ENCODE measurements around the gene PTPA. TPM values are rescaled to one million over a fixed set of nuclear protein-coding genes. Genes with fewer than 3 reads are reported as not detected.

PTPA gene
- total RNA-seq, 2 experiments from 2014 or later: 83.0 to 94.5 TPM

DNA sequence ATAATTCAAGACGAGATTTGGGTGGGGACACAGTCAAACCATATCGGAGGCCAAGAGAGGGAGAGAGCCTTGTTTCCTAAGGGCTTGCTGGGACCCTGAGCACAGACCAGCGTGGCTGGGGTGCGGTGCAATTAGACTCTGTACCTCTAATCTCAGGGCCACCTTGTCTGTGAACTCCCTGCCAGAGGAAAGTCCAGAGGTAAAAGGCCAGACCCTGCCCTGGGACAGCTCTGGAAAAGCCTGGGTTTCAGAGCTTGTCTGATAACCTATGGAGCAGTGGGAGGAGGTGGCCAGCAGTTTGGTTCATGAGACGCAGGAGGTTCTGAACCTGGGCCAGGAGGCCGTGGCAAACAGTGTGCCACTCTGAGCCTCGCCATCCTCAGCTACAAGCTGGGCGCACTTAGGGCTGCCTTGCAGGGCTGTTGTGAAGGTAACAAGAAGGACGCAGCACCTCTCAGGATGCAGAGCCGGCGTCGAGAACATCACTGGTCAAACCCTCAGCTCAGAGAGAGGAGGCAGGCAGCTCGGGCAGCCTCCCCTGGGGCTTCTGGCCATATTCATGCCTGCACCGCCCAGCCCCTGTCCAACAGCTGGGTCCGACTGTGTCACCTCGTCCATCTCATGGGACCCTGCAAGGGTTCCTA is 35.1 kb upstream of the PTPA start:
- Mint-ChIP-seq H3K27me3 (ENCODE audit: low read depth) (no peaks in the 10 kb centered on the region), H3K4me3 (no peak overlapping the region), H3K9me3 (no peaks in the 10 kb centered on the region), H3K27ac (no peak overlapping the region), H3K4me1 (ENCODE audit: low read depth) (peaks cover 15% of the 10 kb centered on the region), H3K36me3 (ENCODE audit: low read depth) (no peaks in the 10 kb centered on the region)
- no peak for DNase-seq
- intact Hi-C loops (cut with micrococcal nuclease): no loop called here
- CTCF ChIA-PET: no interaction called here

DNA sequence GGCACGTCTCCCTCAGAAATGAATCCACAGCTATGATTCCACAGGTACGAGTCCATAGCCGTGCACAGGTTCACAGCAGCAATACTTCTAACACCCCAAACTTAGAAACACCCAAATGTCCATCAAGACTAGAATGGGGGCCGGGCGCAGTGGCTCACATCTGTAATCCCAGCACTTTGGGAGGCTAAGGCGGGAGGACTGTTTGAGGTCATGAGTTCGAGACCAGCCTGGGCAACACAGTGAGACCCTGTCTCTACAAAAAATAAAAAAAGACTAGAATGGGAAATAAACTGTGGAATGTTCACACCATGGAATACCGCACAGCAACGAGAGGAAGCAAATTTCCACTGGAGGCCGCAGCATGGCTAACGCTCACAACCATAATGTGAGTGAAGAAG is 34.6 kb upstream of the PTPA start:
- Mint-ChIP-seq H3K36me3 (ENCODE audit: low read depth) (no peaks in the 10 kb centered on the region), H3K4me1 (ENCODE audit: low read depth) (peaks cover 14% of the 10 kb centered on the region), H3K9me3 (no peaks in the 10 kb centered on the region), H3K4me3 (no peak overlapping the region), H3K27me3 (ENCODE audit: low read depth) (no peaks in the 10 kb centered on the region), H3K27ac (no peak overlapping the region)
- CTCF ChIA-PET: no interaction called here
- no peak for DNase-seq
- intact Hi-C loops (cut with micrococcal nuclease): no loop called here

DNA sequence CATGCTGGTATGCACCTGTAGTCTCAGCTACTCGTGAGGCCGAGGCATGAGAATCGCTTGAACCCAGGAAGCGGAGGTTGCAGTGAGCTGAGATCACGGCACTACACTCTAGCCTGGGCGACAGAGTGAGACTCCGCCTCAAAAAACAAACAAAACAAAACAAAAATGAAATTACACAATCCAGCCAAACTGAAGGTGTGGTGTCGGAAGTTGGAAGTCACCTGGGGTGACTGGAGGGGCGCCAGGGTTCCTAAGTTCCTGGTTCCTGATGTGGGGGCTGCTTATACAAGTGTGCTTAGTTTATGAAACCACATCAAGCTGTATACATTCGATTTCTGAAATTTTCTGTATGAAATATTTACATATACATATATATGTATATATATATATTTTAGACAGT is 34.0 kb upstream of the PTPA start:
- H3K4me1 Mint-ChIP-seq (ENCODE audit: low read depth): peaks cover 16% of the 10 kb centered on the region
- CTCF ChIA-PET: no interaction called here

DNA sequence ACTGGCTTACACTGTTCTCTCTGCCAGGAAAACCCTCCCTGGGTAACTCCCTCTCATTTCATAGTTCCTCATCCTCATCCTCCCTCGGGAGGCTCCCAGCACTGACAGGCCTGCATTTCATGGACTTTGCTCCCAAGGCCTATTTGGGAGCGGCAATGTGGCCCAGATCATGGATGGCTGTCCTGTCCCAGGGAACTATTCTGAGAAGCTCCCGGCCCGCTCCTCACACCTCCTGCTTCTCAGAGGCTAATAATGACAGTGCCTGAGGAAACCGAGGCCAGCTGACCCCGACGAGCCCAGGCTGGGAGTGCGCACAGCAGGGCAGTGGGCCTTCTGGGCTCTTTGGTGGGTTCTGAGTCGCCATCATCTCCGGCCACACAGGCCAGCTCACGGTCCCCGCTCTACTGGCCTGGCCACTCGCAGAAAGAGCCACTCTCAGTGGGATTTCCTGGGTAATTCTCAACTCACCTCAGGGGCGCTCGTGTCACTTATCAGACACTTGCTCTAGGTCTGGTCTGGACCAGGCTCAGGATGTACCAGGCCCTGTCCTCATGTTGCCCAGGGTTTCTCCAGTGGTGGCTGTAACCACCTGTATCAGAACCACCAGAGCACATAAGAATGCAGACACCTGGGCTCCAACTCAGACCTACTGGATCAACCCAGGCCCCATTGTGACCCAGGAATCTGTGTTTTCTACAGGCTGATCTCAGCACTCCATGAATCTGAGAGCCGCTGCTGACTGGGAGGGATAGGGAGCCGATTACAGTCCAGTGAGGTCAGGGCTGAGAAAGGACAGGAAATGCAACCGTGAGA is 32.3 kb upstream of the PTPA start:
- H3K9me3 Mint-ChIP-seq: no peaks in the 10 kb centered on the region
- no peaks in the 10 kb centered on the region for H3K27me3 Mint-ChIP-seq (ENCODE audit: low read depth)
- H3K4me1 Mint-ChIP-seq (ENCODE audit: low read depth): peaks cover 27% of the 10 kb centered on the region
- no peak overlapping the region for H3K27ac Mint-ChIP-seq
- H3K36me3 Mint-ChIP-seq (ENCODE audit: low read depth): no peaks in the 10 kb centered on the region
- peak overlapping the region; percentile 51 for H3K4me3 Mint-ChIP-seq
- intact Hi-C loops (cut with micrococcal nuclease): no loop called here
- CTCF ChIA-PET: interaction anchor here (1.1 kb wide), 1 partner anchor 10 kb away, joined by 4 read pairs; no protein-coding TSS in a partner anchor
- DNase-seq: no peak

More for the DNA sequence above, 34.0 kb upstream of the PTPA start:
- no peak overlapping the region for H3K4me3 Mint-ChIP-seq
- no peaks in the 10 kb centered on the region for H3K36me3 Mint-ChIP-seq (ENCODE audit: low read depth)
- H3K9me3 Mint-ChIP-seq: no peaks in the 10 kb centered on the region
- no peak overlapping the region for H3K27ac Mint-ChIP-seq
- H3K27me3 Mint-ChIP-seq (ENCODE audit: low read depth): no peaks in the 10 kb centered on the region
- no peak for DNase-seq
- intact Hi-C loops (cut with micrococcal nuclease): no loop called here

DNA sequence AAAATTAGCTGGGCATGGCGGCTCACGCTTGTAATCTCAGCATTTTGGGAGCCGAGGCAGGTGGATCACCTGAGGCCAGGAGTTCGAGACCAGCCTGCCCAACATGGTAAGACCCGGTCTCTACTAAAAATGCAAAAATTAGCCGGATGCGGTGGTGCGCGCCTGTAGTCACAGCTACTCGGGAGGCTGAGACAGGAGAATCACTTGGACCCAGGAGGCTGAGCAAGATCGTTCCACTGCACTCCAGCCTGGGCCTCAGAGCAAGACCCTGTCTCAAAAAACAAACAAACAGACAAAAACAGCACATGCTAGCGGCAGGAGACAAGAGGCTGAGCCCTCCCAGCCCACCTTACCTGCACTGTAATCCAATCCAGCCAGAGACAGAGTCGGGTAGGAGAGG is 31.4 kb upstream of the PTPA start:
- CTCF ChIA-PET: interaction anchor here (1.1 kb wide), 1 partner anchor 11 kb away, joined by 4 read pairs; no protein-coding TSS in a partner anchor

DNA sequence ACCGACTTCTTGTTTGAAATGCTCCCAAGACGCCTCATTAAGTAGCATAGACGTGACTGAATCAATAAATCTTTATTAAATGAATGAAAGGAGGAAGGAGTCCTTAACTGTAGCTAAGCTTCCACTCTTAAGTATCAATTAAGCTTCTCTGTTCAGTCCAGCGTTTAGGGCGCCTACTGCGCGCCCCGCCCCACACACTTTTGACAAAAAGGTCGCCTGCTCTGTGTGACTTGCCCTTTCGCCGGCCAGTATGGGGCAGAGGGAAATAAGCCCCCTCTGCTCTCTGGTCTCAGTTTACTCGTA is 31.0 kb upstream of the PTPA start:
- Mint-ChIP-seq H3K36me3 (ENCODE audit: low read depth) (no peaks in the 10 kb centered on the region), H3K4me3 (peak overlapping the region; percentile 83), H3K4me1 (ENCODE audit: low read depth) (peaks cover 27% of the 10 kb centered on the region), H3K27me3 (ENCODE audit: low read depth) (no peaks in the 10 kb centered on the region), H3K9me3 (no peaks in the 10 kb centered on the region), H3K27ac (no peak overlapping the region)
- CTCF ChIA-PET: no interaction called here
- no peak for DNase-seq
- intact Hi-C loops (cut with micrococcal nuclease): loop anchor here (2.0 kb wide), 3 partner anchors 51 to 527 kb away; partner anchors contain the start of genes DOLK, NUP188, SH3GLB2 and SPTAN1

More for the DNA sequence above, 31.4 kb upstream of the PTPA start:
- peak overlapping the region; percentile 83 for H3K4me3 Mint-ChIP-seq
- H3K9me3 Mint-ChIP-seq: no peaks in the 10 kb centered on the region
- no peaks in the 10 kb centered on the region for H3K27me3 Mint-ChIP-seq (ENCODE audit: low read depth)
- no peak overlapping the region for H3K27ac Mint-ChIP-seq
- no peak for DNase-seq
- intact Hi-C loops (cut with micrococcal nuclease): loop anchor here (2.0 kb wide), 3 partner anchors 51 to 527 kb away; partner anchors contain the start of genes DOLK, NUP188, SH3GLB2 and SPTAN1
- peaks cover 27% of the 10 kb centered on the region for H3K4me1 Mint-ChIP-seq (ENCODE audit: low read depth)
- H3K36me3 Mint-ChIP-seq (ENCODE audit: low read depth): no peaks in the 10 kb centered on the region

DNA sequence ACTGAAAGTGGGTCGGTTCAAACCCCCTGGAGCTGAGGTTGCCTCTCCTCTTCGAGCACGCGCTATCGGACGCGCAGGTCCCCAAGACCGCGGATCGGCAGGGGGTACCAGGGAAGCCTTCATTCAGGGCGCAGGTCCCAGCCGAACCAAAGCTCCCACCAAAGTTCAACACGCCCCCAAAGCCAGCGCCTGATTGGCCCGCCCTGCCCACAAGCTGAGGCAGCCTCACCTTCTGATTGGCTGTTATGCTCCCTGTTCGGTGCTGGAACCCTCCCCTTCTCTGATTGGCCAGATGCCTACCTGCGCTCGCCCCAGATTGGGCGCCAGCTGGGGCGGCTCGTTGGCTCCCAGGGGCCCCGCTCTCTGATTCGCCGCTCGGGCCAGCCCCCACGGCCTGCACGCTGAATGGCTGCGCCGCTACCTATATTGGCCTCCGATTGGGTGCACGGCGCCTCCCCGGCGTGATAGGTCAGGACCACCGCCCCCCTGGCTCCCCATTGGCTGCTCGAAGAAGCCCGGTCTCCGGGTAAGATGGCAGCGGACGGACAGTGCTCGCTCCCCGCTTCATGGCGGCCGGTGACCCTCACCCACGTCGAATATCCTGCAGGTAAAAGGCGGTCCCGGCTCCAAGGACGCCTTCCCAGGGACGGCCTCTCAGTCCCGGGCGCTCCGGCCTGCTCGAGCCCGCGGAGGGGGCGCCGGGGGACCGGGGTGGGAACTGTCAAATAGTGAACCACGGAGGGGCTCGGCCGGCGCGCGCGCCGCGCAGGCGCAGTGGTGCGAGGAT is 30.4 kb upstream of the PTPA start, which contains the start of gene DOLPP1:
TSS of gene DOLPP1 (plus strand) at position 511 of the 787 bp plus-strand sequence. CDS start at position 532, 21 bp downstream.
- H3K9me3 Mint-ChIP-seq: no peaks in the 10 kb centered on the region
- intact Hi-C loops (cut with micrococcal nuclease): loop anchor here (1.0 to 2.0 kb wide), 6 partner anchors 11 to 528 kb away; partner anchors contain the start of genes CRAT, DOLK, MIGA2 and NUP188
- peak within 1 kb of the TSS; percentile 83 for H3K4me3 Mint-ChIP-seq
- H3K4me1 Mint-ChIP-seq (ENCODE audit: low read depth): peaks cover 27% of the 10 kb centered on the region
- H3K27ac Mint-ChIP-seq: peak within 1 kb of the TSS; percentile 46
- CTCF ChIA-PET: interaction anchor here (0.6 to 0.8 kb wide), 4 partner anchors 30 to 153 kb away, joined by 3 to 4 read pairs (median 3); partner anchors contain the start of genes CRAT and PTPA
- no peaks in the 10 kb centered on the region for H3K36me3 Mint-ChIP-seq (ENCODE audit: low read depth)
- peak; percentile 99 for DNase-seq
- no peaks in the 10 kb centered on the region for H3K27me3 Mint-ChIP-seq (ENCODE audit: low read depth)

DNA sequence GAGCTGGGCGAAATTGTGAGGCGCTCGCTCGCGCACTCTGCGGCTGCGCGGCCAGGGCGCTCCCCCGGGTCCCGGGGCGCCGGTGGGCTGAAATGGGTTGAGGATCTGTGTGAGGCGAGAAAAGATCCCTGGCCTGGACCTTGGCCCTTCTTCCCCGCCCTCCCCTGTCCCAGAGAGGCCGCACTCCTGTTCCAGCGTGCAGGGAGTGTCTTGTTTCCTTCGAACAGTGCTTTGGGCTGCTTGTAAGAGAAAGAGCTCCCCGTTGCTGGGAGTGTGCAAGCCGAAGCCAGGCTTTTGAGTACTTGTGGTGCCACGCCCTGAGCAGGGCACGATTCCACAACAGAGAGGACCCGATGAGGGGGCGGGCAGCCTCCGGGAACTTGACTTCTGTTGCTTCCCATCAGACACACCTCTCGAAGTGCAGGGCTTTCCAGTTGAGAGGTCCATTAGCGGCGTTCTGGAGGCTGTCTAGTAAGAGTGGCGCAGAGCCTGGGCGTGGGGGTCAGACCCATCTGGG is 29.8 kb upstream of the PTPA start:
- Mint-ChIP-seq H3K27me3 (ENCODE audit: low read depth) (no peaks in the 10 kb centered on the region), H3K36me3 (ENCODE audit: low read depth) (no peaks in the 10 kb centered on the region), H3K27ac (peak overlapping the region; percentile 46), H3K4me1 (ENCODE audit: low read depth) (peaks cover 27% of the 10 kb centered on the region), H3K9me3 (no peaks in the 10 kb centered on the region), H3K4me3 (peak overlapping the region; percentile 83)
- peak; percentile 45 for DNase-seq
- CTCF ChIA-PET: interaction anchor here (0.6 to 0.8 kb wide), 4 partner anchors 29 to 154 kb away, joined by 3 to 4 read pairs (median 3); partner anchors contain the start of genes CRAT and PTPA
- intact Hi-C loops (cut with micrococcal nuclease): loop anchor here (1.0 to 2.0 kb wide), 6 partner anchors 12 to 529 kb away; partner anchors contain the start of genes CRAT, DOLK, MIGA2 and NUP188

DNA sequence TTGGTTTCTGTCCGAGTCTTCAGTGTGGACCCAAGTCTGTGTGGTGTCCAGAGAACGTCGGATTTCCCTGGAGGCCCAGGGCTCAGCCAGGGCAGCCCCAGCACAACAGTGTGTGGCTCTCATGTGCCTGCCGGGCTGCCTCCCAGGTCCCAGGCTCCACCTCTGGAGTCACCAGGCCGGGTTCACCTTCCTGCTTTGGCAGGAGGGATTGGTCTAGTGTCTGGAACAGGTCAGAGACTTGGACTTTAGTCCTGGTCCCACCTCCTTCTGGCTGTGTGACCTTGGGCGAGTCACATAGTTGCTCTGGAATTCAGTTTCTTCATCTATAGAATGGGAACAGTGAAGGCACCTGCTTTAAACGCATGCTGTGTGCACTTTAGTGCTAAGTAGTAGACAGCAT is 27.1 kb upstream of the PTPA start:
- no peak for DNase-seq
- no peak overlapping the region for H3K27ac Mint-ChIP-seq
- H3K27me3 Mint-ChIP-seq (ENCODE audit: low read depth): no peaks in the 10 kb centered on the region
- no peaks in the 10 kb centered on the region for H3K9me3 Mint-ChIP-seq
- CTCF ChIA-PET: no interaction called here
- peaks cover 5% of the 10 kb centered on the region for H3K36me3 Mint-ChIP-seq (ENCODE audit: low read depth)
- peaks cover 27% of the 10 kb centered on the region for H3K4me1 Mint-ChIP-seq (ENCODE audit: low read depth)
- no peak overlapping the region for H3K4me3 Mint-ChIP-seq
- intact Hi-C loops (cut with micrococcal nuclease): no loop called here

DNA sequence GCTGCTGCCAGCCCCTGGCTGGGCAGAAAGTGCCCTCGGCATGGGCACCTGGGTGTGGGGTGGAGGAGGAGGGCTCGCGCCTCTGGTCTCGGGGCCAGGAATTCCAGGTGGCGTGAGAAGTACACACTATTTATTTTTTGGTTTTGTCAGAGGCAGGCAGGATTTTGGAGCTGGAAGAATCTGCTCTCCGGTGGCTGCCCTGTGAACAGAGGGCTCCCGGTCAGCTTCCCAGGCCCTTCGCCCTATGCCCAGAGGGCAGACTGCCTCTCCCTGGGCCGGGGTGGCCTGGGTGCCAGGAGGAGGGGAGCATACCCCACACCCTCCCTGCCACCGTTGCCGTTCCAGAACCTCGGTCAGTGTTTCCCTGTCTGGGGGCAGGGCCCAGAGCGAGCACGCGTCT is 22.0 kb upstream of the PTPA start:
- Mint-ChIP-seq H3K27me3 (ENCODE audit: low read depth) (no peaks in the 10 kb centered on the region), H3K36me3 (ENCODE audit: low read depth) (peaks cover 13% of the 10 kb centered on the region), H3K9me3 (no peaks in the 10 kb centered on the region), H3K4me1 (ENCODE audit: low read depth) (no peaks in the 10 kb centered on the region), H3K27ac (no peak overlapping the region), H3K4me3 (no peak overlapping the region)
- CTCF ChIA-PET: interaction anchor here (0.7 kb wide), 1 partner anchor 18 kb away, joined by 3 read pairs; no protein-coding TSS in a partner anchor
- DNase-seq: no peak
- intact Hi-C loops (cut with micrococcal nuclease): no loop called here

DNA sequence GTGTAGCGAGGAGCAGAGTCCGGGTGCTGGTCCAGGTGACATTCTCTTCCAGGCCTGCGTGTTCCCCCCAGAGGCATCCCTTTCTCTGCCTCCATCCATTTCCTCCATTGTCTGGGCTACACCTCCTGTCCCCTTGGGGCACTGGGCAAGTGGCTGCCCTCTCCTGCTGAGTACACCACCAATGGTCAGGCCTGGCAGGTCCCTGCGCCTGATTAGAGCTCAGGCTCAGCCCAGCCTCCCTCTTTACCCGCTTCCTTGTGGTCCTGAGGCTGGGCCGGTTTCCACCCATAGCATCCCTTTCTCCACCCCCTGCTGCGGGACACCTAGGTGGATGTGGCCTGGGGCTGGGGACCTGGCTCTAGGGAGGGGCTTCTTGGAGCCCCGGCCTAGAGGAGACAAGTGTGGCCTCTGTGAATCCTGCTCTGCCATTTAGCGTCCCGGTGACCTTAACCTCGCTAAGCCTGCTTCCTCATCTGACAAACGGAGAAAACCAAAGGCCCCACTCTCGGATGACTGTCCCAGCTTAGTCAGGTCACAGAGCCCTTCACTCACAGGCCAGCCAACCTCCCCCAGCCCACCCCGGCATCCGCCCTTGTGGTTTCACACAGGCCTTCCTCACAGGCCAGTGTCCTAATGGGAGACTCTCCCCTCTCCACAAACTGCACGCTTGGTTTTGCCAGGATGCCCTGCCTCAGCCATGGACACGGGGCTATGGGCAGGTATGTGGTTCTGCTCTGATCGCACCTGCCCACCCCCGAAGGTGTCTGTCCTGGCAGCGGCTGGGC is 17.4 kb upstream of the PTPA start:
- H3K4me3 Mint-ChIP-seq: no peak overlapping the region
- intact Hi-C loops (cut with micrococcal nuclease): no loop called here
- no peaks in the 10 kb centered on the region for H3K4me1 Mint-ChIP-seq (ENCODE audit: low read depth)
- no peaks in the 10 kb centered on the region for H3K27me3 Mint-ChIP-seq (ENCODE audit: low read depth)
- H3K9me3 Mint-ChIP-seq: no peaks in the 10 kb centered on the region
- CTCF ChIA-PET: no interaction called here
- H3K36me3 Mint-ChIP-seq (ENCODE audit: low read depth): peaks cover 10% of the 10 kb centered on the region
- no peak for DNase-seq
- H3K27ac Mint-ChIP-seq: no peak overlapping the region

Data from activated naive CD4-positive, alpha-beta T cell treated with anti-CD3 and anti-CD28 coated beads for 36 hours (primary cell).